Right cardiac atrium (tissue), 5 donors: Measurements from ENCODE around the gene DEPP1. TPM values are rescaled to one million over a fixed set of nuclear protein-coding genes. Genes with fewer than 3 reads are reported as not detected.
"Not testable (repeated sequence)": the region's sequence is repeated elsewhere in the genome, so short reads cannot be mapped to it uniquely, and the experiment has no call there.

Experiments used
- ATAC-seq, 2 donors: fragments of 200-7000 bp; cut with Tn5 transposase; one replicate each; pipeline versions ENCODE4 v1.8.0 to v1.9.1; 2020; ENCODE audit warnings: moderate library complexity in 2 of 2, mild to moderate bottlenecking in 1 of 2
- DNase-seq, 3 donors: peaks; one replicate each; pipeline ENCODE4 v3.0.0-alpha.2; 2020
- H3K27ac ChIP-seq: one replicate; pipeline ENCODE4 v1.5.1; 2013; ENCODE audit warnings: mild to moderate bottlenecking, low read length, control low read depth, moderate library complexity
- H3K27me3 ChIP-seq: one replicate; pipeline ENCODE4 v1.6.1; 2013; ENCODE audit not compliant: control insufficient read depth, insufficient read depth
- H3K4me1 ChIP-seq: one replicate; pipeline ENCODE4 v1.6.1; 2013; ENCODE audit warnings: low read length; ENCODE audit not compliant: control insufficient read depth, insufficient read depth
- H3K4me3 ChIP-seq: one replicate; pipeline ENCODE4 v1.5.1; 2013; ENCODE audit warnings: low read length, control low read depth
- H3K9me3 ChIP-seq: one replicate; pipeline ENCODE4 v1.6.1; 2013; ENCODE audit warnings: low read length; ENCODE audit not compliant: control insufficient read depth
- WGBS: extraction: QIAGEN DNeasy Blood & Tissue Kit; methylation state at CpG from one replicate; pipeline ENCODE4 v1.1.7; 2013; 5-methylcytosine and 5-hydroxymethylcytosine counted together
- intact Hi-C, 4 donors: fragments of 100-400 bp; cut with DNase I; formaldehyde crosslinking; loops; one replicate each; pipeline versions ENCODE4 v1.11.0 to v1.14.0; 2022 to 2023
- long read RNA-seq, 4 donors: library from polyadenylated mRNA; unstranded; transcript quantifications; one replicate each; pipeline ENCODE4 v2.0.0, GENCODE V29; 2020 to 2021
- polyA plus RNA-seq: library from polyadenylated mRNA; stranded (reverse); fragments of 200-250 nt; gene quantifications from one replicate; pipeline ENCODE4 v1.2.3, GENCODE V29; 2013
- total RNA-seq, 4 donors: library from RNA; stranded (reverse); fragmentation: NEBNext Ultra II Directional; extraction: Animal tissue kit (Norgen Biotek cat#: 25700); gene quantifications; one replicate each; pipeline ENCODE4 v1.2.1, GENCODE V29; 2021
- donor health status: healthy with polysubstance abuse.
- donor health status: DM: no; HTN: yes; CAD: no.
- donor health status: DM: no; HTN: no; CAD: no.
- donor health status: DM: no; HTN: yes; CAD: no; lungs with severe emphysema.
- donor health status: DM: yes; HTN: yes; CAD: no.

DEPP1 gene, protein sequence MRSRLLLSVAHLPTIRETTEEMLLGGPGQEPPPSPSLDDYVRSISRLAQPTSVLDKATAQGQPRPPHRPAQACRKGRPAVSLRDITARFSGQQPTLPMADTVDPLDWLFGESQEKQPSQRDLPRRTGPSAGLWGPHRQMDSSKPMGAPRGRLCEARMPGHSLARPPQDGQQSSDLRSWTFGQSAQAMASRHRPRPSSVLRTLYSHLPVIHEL
- 10 to 100 TPM; 18.8 to 43.8 (median 23.8) TPM for total RNA-seq
- 32.5 TPM for polyA plus RNA-seq
- long read RNA-seq, donor 1, transcript DEPP1-201 (2 exons, 2,120 nt): major isoform, 23 of 34 reads
- long read RNA-seq, donor 1, partial matches to known transcripts: 0 of 34 reads
- long read RNA-seq, donor 1, other reads (novel, unspliced or antisense): 11 of 34 reads
- long read RNA-seq, donor 2, transcript DEPP1-201 (2 exons, 2,120 nt): major isoform, 31 of 33 reads
- long read RNA-seq, donor 2, partial matches to known transcripts: 2 of 33 reads
- long read RNA-seq, donor 2, other reads (novel, unspliced or antisense): 0 of 33 reads
- long read RNA-seq, donor 3, transcript DEPP1-201 (2 exons, 2,120 nt): major isoform, 50 of 65 reads
- long read RNA-seq, donor 3, partial matches to known transcripts: 0 of 65 reads
- long read RNA-seq, donor 3, other reads (novel, unspliced or antisense): 15 of 65 reads
- long read RNA-seq, donor 4, transcript DEPP1-201 (2 exons, 2,120 nt): major isoform, 25 of 28 reads
- long read RNA-seq, donor 4, partial matches to known transcripts: 0 of 28 reads
- long read RNA-seq, donor 4, other reads (novel, unspliced or antisense): 3 of 28 reads

DNA sequence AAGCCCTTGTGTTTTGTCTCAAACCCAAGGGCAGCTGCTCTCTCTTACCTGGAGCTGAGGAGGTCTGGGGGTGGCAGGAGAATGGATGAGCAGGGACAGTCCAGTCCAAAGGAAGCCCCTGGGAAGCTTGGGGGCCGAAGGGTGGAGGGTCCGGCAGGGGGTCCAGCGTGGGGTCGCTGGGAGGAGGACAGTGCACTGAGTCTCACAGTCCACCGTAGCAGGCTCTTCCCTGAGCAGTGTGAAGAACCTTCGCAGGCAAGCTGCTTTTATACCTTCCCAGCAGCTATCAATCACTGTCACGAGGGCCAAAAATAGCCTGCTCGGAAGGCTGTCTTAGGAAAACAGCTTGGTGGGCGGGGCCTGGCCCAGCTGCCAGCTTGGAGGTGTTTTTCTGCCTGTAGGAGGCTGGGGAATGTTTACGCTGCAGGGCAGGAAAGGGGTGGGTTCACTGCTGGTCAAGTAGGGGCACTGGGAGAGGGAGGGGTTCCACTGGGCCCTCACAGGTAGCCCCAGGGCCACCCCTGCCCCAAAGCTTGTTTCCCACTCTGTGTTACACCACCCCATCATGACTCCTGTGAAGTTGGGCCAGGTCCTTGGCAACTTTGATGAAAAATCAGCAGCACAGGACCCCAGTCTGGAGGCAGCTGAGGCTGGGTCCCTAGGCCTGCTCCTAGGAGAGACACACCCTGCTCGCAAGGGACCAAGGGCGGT lies at the start of gene DEPP1:
Gene DEPP1, minus strand, starts transcription at position 240 of the 711 bp plus-strand sequence. CDS start 779 bp downstream, outside the sequence.
- WGBS: 11% methylated on average over 12 of the region's 12 CpGs
- H3K27ac ChIP-seq: peak within 1 kb of the TSS; percentile 97
- peaks cover 31% of the 10 kb centered on the region for H3K4me1 ChIP-seq
- H3K9me3 ChIP-seq: no peaks in the 10 kb centered on the region
- peak within 1 kb of the TSS; percentile 75 for H3K4me3 ChIP-seq
- intact Hi-C loops: loop anchor here in 2 of 4 donors (5.0 to 10.0 kb wide), 2 partner anchors 46 to 104 kb away; no protein-coding TSS in a partner anchor
- ATAC-seq: peak; percentile 65 to 69
- H3K27me3 ChIP-seq: no peaks in the 10 kb centered on the region
- peak; percentile 92 to 97 (median 96) for DNase-seq

DNA sequence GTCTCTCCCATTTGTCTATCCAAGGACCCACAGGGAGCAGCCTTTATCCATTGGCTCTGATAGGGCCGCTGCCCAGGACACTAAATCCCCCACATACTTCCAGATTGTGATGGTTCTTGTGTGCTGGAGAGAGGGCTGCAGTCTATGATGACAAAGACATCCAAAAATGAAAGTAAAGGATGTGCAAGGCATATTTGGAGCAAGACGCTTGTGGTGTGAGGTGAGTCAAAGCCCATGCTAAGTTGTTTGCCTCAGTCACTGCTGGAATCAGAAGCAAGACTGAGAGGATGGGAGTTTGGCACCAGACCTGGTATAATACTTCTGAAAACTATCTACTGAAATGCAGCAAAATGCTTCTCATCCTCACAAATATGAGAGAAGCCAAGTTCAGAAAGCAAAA lies 44.8 kb upstream of the DEPP1 start:
- intact Hi-C loops: no loop called here
- Histone ChIP-seq H3K9me3 (no peaks in the 10 kb centered on the region), H3K27ac (no peak overlapping the region), H3K4me3 (no peak overlapping the region), H3K27me3 (no peaks in the 10 kb centered on the region), H3K4me1 (no peaks in the 10 kb centered on the region)
- WGBS: 67% methylated on average over 2 of the region's 2 CpGs
- DNase-seq: no peak
- ATAC-seq: no peak

DNA sequence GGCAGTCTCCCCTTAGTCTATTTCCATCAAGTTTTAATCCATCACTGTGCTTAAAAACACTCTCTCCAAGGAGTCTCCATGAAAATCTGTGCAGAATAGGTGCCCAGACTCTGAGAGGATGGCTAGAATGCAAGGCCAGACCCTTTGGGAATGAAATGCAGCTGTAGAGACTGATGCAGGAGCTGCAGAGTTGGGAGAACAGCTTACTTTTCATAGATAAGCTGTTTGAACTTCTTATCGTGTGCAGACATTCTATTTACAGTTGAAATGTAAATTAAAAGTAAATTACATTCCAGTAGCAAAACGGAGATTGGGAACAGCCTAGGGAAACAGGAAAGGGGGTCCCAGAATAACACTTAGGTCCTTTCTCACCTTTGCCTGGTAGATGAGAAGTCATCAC lies 37.0 kb upstream of the DEPP1 start:
- intact Hi-C loops: no loop called here
- WGBS: 34% methylated on average over 2 of the region's 2 CpGs
- no peaks in the 10 kb centered on the region for H3K9me3 ChIP-seq
- DNase-seq: no peak
- H3K27me3 ChIP-seq: no peaks in the 10 kb centered on the region
- H3K4me1 ChIP-seq: no peaks in the 10 kb centered on the region
- ATAC-seq: no peak
- no peak overlapping the region for H3K27ac ChIP-seq
- H3K4me3 ChIP-seq: no peak overlapping the region

DNA sequence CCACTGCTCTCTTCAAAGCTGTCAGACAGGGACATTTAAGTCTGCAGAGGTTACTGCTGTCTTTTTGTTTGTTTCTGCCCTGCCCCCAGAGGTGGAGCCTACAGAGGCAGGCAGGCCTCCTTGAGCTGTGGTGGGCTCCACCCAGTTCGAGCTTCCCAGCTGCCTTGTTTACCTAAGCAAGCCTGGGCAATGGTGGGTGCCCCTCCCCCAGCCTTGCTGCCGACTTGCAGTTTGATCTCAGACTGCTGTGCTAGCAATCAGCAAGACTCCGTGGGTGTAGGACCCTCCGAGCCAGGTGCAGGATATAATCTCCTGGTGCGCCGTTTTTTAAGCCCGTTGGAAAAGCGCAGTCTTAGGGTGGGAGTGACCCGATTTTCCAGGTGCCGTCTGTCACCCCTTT lies 35.9 kb upstream of the DEPP1 start:
- DNase-seq: peak in 1 of 3 donors; percentile 40
- ATAC-seq, H3K9me3 ChIP-seq, H3K4me3 ChIP-seq, H3K27me3 ChIP-seq, intact Hi-C loops, H3K4me1 ChIP-seq, H3K27ac ChIP-seq: not testable (repeated sequence)
- WGBS: 87% methylated on average over 10 of the region's 10 CpGs

DNA sequence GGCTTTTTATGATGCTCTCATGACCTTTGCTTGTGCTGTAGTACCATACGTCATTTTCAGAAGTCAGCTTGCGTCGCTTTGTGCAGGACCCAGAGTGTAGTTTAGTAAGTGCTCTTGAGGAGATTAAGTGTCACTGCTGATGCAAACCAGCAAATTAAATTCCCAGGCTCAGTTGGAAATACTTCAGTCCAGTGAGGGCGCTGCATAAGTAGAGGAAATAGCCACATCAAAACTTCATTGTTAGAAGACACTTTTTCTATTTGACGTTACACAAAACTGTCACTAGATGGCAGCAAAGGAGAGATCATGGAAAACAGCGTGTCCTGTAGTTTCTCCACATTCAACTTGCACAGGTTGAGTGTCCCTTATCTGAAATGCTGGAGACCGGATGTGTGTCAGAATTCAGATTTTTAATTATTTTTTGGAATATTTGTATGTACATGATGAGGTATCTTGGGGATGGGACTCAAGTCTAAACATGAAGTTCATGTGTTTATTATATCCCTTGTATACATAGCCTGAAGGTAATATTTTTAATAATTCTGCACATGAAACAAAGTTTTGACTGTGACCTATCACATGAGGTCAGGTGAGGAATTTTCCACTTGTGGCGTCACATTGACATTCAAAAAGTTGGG lies 30.0 kb upstream of the DEPP1 start:
- H3K4me3 ChIP-seq: no peak overlapping the region
- intact Hi-C loops: no loop called here
- WGBS: 4% methylated on average over 8 of the region's 8 CpGs
- ATAC-seq (peak; percentile 90 to 92), DNase-seq (no peak)
- H3K27ac ChIP-seq: no peak overlapping the region
- H3K4me1 ChIP-seq: no peaks in the 10 kb centered on the region
- no peaks in the 10 kb centered on the region for H3K9me3 ChIP-seq
- H3K27me3 ChIP-seq: no peaks in the 10 kb centered on the region

DNA sequence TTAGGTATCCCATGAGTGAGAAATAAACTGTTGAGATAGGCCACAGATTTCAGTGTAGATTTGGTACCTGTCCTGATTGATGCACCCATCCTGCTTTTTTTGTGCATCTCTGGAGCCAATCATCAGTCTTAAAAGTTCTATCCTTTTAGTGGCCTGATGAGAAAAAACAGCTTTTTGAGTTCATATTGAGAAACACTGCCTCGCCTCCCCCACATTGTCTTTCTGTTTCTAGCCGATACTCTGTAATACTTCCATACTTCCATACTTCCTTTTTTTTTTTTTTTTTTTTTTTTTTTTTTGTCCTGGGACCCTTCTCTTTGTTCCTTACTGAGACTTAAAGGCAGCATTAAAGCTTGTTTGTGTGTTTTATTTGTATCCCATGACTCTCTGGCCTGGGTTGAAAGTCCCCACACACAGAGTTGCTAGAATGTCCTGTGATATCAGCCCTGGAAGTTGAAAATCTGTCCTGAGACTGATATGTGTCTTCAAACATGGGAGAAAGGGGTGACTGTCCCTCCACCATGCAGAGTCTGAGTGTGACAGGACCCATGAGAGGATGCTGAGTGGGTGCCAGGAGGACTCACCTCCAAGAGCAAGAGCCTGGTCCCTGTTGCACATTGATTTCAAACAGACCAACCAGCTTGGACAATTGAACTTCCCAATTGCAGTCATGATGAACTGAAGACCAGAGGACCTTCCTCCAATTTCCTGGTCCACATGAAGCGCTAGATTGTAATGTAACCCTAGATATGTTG lies 27.8 kb upstream of the DEPP1 start:
- Histone ChIP-seq H3K9me3 (no peaks in the 10 kb centered on the region), H3K4me1 (no peaks in the 10 kb centered on the region), H3K4me3 (no peak overlapping the region), H3K27me3 (no peaks in the 10 kb centered on the region), H3K27ac (no peak overlapping the region)
- ATAC-seq: no peak
- 86% methylated on average over 3 of the region's 3 CpGs for WGBS
- intact Hi-C loops: no loop called here
- DNase-seq: no peak

DNA sequence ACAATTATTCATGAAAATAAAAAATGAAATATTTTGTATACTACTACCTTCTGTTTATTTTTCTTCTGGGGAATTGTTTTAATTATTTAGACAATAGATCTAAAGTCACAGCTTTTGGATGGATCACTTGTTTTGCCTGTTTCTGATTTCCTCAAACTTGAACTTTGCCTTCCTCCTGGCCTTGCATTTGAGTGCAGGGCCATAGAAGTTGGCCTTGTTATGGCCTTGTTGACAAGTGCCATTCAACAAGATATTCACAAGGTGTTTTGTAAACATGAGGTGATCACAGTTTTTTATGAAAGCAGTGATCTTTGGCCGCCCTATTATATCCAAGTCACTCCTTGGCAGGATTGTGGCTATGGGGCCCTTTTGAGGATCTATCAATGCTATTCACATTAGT lies 26.7 kb upstream of the DEPP1 start:
- no peaks in the 10 kb centered on the region for H3K9me3 ChIP-seq
- DNase-seq: no peak
- no peak overlapping the region for H3K4me3 ChIP-seq
- no peak for ATAC-seq
- no peak overlapping the region for H3K27ac ChIP-seq
- no peaks in the 10 kb centered on the region for H3K27me3 ChIP-seq
- H3K4me1 ChIP-seq: no peaks in the 10 kb centered on the region
- intact Hi-C loops: no loop called here
- WGBS: 100% methylated on average over 1 of the region's 1 CpG

DNA sequence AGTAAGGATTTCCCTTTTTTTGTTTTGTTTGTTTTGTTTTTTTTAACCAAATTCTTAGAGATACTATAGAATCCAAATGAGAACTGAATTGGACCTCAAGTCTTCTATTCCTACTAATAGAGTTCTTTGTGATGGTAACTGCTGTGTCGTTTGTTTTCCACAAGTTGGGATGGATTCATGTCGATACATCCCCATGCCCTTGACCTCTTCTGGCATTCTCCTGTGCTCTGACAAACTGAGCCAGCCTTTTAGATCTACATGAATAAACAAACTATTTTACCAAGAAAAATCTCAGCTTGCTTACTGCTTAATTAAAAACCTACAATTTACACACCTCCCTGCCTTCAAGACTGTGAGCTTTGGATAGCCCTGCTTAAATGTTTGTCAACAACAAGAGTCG lies 26.1 kb upstream of the DEPP1 start:
- no peak overlapping the region for H3K4me3 ChIP-seq
- DNase-seq (no peak), ATAC-seq (no peak)
- WGBS: 44% methylated on average over 3 of the region's 3 CpGs
- intact Hi-C loops: no loop called here
- no peaks in the 10 kb centered on the region for H3K9me3 ChIP-seq
- no peak overlapping the region for H3K27ac ChIP-seq
- no peaks in the 10 kb centered on the region for H3K4me1 ChIP-seq
- H3K27me3 ChIP-seq: no peaks in the 10 kb centered on the region

DNA sequence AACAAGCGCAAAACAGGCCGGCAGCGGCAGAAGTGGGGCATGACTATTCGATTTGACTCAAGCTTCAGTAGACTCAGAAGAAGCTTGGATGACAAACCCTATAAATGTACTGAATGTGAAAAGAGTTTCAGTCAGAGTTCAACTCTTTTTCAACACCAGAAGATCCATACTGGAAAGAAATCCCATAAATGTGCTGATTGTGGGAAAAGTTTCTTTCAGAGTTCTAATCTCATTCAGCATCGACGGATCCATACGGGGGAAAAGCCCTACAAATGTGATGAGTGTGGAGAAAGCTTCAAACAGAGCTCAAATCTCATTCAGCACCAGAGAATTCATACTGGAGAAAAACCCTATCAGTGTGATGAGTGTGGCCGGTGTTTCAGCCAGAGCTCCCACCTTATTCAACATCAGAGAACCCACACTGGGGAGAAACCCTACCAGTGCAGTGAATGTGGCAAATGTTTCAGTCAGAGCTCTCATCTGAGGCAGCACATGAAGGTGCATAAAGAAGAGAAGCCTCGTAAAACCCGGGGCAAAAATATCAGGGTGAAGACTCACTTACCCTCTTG lies 24.9 kb upstream of the DEPP1 start:
- H3K4me1 ChIP-seq: no peaks in the 10 kb centered on the region
- H3K9me3 ChIP-seq: no peaks in the 10 kb centered on the region
- intact Hi-C loops: no loop called here
- no peak overlapping the region for H3K4me3 ChIP-seq
- DNase-seq (no peak), ATAC-seq (no peak)
- no peaks in the 10 kb centered on the region for H3K27me3 ChIP-seq
- WGBS: 92% methylated on average over 10 of the region's 10 CpGs
- H3K27ac ChIP-seq: no peak overlapping the region
